Activated naive CD4-positive, alpha-beta T cell treated with anti-CD3 and anti-CD28 coated beads, Interleukin-2, amount 10 ng/mL, durations not matched to agents 7 days and 5 days (primary cell): ENCODE measurements around the gene KLHL21.
"Not testable (repeated sequence)": the region's sequence is repeated elsewhere in the genome, so short reads cannot be mapped to it uniquely, and the experiment has no call there.

ENCODE experiments used
- CTCF ChIA-PET: fragments of 350-600 bp; sonication (Branson Sonifier 250); formaldehyde crosslinking; loops from one replicate; lab custom pipeline; 2021; ENCODE audit warnings: antibody characterized with exemption; lab: Charles Lee
- DNase-seq: peaks from one replicate; pipeline ENCODE4 v3.0.0-alpha.2; 2020
- H3K27ac Mint-ChIP-seq: one replicate; pipeline ENCODE4 v1.8.0; 2021; ENCODE audit warnings: mild to moderate bottlenecking, moderate library complexity, mixed read lengths
- H3K27me3 Mint-ChIP-seq: one replicate; pipeline ENCODE4 v1.8.0; 2021; ENCODE audit warnings: mild to moderate bottlenecking, mixed read lengths
- H3K36me3 Mint-ChIP-seq: one replicate; pipeline ENCODE4 v1.8.0; 2021; ENCODE audit warnings: mixed read lengths
- H3K4me1 Mint-ChIP-seq: one replicate; pipeline ENCODE4 v1.8.0; 2021; ENCODE audit warnings: mixed read lengths
- H3K4me3 Mint-ChIP-seq: one replicate; pipeline ENCODE4 v1.8.0; 2021; ENCODE audit warnings: mild to moderate bottlenecking, moderate library complexity, mixed read lengths
- H3K9me3 Mint-ChIP-seq: one replicate; pipeline ENCODE4 v1.8.0; 2021; ENCODE audit warnings: mixed read lengths

KLHL21 gene

DNA sequence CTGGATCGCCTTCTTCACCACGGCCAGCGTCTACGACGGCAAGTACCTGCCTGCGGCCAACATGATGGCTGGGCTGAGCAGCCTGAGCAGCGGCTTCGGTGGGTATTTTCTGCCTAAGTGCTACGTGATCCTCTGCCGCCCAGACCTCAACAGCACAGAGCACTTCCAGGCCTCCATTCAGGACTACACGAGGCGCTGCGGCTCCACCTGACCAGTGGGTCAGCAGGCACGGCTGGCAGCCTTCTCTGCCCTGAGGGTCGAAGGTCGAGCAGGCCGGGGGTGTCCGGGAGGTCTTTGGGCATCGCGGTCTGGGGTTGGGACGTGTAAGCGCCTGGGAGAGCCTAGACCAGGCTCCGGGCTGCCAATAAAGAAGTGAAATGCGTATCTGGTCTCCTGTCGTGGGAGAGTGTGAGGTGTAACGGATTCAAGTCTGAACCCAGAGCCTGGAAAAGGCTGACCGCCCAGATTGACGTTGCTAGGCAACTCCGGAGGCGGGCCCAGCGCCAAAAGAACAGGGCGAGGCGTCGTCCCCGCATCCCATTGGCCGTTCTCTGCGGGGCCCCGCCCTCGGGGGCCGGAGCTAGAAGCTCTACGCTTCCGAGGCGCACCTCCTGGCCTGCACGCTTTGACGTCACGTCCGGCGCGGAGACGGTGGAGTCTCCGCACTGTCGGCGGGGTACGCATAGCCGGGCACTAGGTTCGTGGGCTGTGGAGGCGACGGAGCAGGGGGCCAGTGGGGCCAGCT is 23.1 kb downstream of the KLHL21 start, which contains the start of gene ZBTB48:
TSS of gene ZBTB48 (plus strand) at position 621 of the 745 bp plus-strand sequence. CDS start 616 bp downstream, outside the sequence.
- Mint-ChIP-seq H3K4me1 (peaks cover 36% of the 10 kb centered on the region), H3K4me3 (peak within 1 kb of the TSS; percentile 98), H3K9me3 (no peaks in the 10 kb centered on the region), H3K27me3 (peaks cover 4% of the 10 kb centered on the region), H3K36me3 (peaks cover 14% of the 10 kb centered on the region), H3K27ac (peak within 1 kb of the TSS; percentile 98)
- CTCF ChIA-PET = interaction anchor here (2.1 kb wide), 1 partner anchor 67 kb away, joined by 6 read pairs; no protein-coding TSS in a partner anchor
- peak; percentile 98 for DNase-seq

DNA sequence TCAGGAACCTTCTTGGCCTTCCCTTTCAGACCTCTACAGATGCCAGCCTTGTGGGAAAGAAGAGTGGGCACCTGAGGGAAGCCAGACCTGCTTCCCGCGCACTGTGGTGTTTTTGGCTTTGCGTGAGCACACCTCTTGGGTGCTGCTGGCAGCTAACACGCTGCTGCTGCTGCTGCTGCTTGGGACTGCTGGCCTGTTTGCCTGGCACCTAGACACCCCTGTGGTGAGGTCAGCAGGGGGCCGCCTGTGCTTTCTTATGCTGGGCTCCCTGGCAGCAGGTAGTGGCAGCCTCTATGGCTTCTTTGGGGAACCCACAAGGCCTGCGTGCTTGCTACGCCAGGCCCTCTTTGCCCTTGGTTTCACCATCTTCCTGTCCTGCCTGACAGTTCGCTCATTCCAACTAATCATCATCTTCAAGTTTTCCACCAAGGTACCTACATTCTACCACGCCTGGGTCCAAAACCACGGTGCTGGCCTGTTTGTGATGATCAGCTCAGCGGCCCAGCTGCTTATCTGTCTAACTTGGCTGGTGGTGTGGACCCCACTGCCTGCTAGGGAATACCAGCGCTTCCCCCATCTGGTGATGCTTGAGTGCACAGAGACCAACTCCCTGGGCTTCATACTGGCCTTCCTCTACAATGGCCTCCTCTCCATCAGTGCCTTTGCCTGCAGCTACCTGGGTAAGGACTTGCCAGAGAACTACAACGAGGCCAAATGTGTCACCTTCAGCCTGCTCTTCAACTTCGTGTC is 23.9 kb downstream of the KLHL21 start:
- CTCF ChIA-PET = interaction anchor here (1.4 kb wide), 1 partner anchor 22 kb away, joined by 4 read pairs; no protein-coding TSS in a partner anchor
- H3K9me3 Mint-ChIP-seq = no peaks in the 10 kb centered on the region
- H3K27ac Mint-ChIP-seq = no peak overlapping the region
- DNase-seq = no peak
- peaks cover 34% of the 10 kb centered on the region for H3K4me1 Mint-ChIP-seq
- peaks cover 10% of the 10 kb centered on the region for H3K27me3 Mint-ChIP-seq
- peak overlapping the region; percentile 98 for H3K4me3 Mint-ChIP-seq
- peaks cover 11% of the 10 kb centered on the region for H3K36me3 Mint-ChIP-seq

DNA sequence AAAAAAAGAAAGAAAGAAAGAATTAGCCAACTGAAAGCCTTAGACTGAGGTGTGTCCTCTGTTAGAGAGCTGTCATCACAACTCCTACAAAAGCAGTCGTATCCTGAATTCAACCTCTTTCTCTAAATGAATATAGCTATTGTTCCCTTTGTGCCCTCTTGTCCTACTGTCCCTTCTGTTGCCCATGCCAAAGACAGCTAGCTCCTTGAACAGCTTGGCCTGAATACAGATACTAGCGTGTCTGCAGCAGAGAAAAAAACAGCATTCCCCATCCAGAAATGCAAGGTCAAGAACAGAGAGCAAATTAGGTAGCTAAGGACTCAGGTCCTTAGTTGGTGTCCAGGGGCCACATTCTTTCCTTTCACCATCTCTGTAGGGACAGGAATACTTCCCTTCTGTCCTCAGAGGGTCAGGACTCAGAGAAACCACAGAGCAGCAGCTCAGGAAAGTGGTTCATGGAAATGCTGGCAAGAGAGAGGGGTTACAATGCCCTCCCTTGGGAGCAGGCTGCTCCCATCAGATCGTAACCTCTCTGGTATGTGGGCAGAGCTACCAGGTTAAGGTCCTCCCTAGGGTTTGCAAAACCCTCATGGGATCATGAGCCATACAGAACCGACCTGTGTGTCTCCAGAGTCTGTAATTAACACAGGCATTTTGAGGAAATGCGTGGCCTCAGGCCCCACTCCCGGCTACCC is 24.7 kb downstream of the KLHL21 start:
- Mint-ChIP-seq H3K36me3 (peaks cover 11% of the 10 kb centered on the region), H3K27ac (no peak overlapping the region), H3K4me3 (no peak overlapping the region), H3K4me1 (peaks cover 34% of the 10 kb centered on the region), H3K27me3 (peaks cover 15% of the 10 kb centered on the region), H3K9me3 (no peaks in the 10 kb centered on the region)
- CTCF ChIA-PET = interaction anchor here (0.6 to 1.4 kb wide), 2 partner anchors 21 to 338 kb away, joined by 3 to 4 read pairs; no protein-coding TSS in a partner anchor
- no peak for DNase-seq

DNA sequence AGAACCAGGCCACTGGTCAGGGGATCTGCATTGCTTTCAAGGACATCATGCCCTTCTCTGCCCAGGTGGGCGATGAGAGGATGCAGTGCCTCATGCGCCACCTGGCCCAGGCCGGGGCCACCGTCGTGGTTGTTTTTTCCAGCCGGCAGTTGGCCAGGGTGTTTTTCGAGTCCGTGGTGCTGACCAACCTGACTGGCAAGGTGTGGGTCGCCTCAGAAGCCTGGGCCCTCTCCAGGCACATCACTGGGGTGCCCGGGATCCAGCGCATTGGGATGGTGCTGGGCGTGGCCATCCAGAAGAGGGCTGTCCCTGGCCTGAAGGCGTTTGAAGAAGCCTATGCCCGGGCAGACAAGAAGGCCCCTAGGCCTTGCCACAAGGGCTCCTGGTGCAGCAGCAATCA is 27.9 kb downstream of the KLHL21 start:
- CTCF ChIA-PET = no interaction called here
- no peak for DNase-seq
- Mint-ChIP-seq H3K4me1 (peaks cover 17% of the 10 kb centered on the region), H3K27ac (no peak overlapping the region), H3K27me3 (peaks cover 47% of the 10 kb centered on the region), H3K36me3 (peaks cover under 1% of the 10 kb centered on the region), H3K4me3 (no peak overlapping the region), H3K9me3 (no peaks in the 10 kb centered on the region)

DNA sequence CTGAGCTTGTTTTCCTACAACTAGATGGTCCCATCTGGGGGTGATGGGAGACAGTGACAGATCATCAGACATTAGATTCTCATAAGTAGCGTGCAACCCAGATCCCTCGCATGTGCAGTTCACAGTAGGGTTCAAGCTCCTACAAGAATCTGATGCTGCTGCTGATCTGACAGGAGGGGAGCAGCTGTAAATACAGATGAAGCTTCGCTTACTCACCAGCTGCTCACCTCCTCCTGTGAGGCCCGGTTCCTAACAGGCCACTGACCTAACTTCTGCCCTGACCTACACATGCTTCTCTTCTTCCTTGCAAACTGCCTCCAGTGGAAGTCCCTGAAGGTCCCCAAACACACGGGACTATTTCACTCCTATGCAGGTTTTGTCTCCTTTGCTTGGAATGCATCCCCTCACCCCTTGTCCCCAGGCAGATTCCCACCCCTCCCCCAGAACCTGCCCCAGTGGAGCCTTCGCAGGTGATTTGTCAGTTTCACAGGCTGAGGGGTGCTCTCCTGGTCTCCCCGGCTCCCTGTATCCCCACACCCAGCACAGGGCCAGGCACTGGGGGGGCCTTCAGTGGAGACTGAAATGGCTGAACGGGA is 28.5 kb downstream of the KLHL21 start:
- no peak overlapping the region for H3K27ac Mint-ChIP-seq
- H3K36me3 Mint-ChIP-seq = no peaks in the 10 kb centered on the region
- H3K4me1 Mint-ChIP-seq = peaks cover 13% of the 10 kb centered on the region
- H3K4me3 Mint-ChIP-seq = no peak overlapping the region
- no peaks in the 10 kb centered on the region for H3K9me3 Mint-ChIP-seq
- H3K27me3 Mint-ChIP-seq = peaks cover 54% of the 10 kb centered on the region
- DNase-seq = no peak
- CTCF ChIA-PET = no interaction called here

DNA sequence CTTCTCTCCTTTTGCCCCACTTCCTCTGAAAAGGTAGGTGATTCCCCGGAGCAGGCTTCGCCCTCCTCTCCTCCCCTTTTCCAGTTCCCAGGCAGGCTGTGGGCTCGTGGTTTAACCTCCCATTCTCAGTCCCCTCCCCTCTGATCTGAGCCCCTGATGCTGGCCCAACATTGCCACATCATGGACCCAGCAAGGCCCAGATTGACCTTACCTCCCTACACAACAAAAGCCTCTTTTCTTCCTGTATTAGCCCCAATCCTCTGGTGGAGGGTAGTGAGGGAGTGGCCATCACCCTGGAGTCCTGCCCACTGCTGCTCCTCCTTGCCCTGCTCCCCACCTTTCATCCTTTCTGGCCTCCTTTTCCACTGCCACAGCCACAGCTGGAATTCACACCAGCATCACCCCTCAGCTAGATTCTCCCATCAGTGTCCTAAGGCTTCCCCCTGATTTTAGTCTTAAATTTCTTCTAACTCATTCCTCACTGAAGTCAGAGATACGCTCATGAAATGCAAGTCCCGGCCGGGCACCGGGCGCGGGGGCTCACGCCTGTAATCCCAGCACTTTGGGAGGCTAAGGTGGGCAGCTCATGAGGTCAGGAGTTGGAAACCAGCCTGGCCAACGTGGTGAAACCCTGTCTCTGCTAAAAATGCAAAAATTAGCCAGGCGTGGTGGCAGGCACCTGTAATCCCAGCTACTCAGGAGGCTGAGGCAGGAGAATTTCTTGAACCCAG is 29.9 kb downstream of the KLHL21 start:
- Mint-ChIP-seq H3K4me3 (no peak overlapping the region), H3K36me3 (no peaks in the 10 kb centered on the region), H3K27ac (no peak overlapping the region), H3K9me3 (no peaks in the 10 kb centered on the region), H3K4me1 (peaks cover 12% of the 10 kb centered on the region), H3K27me3 (peaks cover 61% of the 10 kb centered on the region)
- CTCF ChIA-PET = no interaction called here
- no peak for DNase-seq

DNA sequence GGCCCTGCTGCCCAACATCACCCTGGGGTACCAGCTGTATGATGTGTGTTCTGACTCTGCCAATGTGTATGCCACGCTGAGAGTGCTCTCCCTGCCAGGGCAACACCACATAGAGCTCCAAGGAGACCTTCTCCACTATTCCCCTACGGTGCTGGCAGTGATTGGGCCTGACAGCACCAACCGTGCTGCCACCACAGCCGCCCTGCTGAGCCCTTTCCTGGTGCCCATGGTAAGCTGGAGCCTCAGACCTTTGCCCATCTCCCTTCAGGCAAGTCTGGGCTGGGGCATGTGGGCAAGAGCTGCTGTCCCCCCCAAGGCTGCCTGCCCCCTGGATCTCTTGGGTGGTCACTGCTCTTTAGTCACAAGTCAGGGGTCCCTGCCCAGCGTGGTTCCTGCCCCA is 31.7 kb downstream of the KLHL21 start:
- no peaks in the 10 kb centered on the region for H3K36me3 Mint-ChIP-seq
- no peak overlapping the region for H3K4me3 Mint-ChIP-seq
- peaks cover 12% of the 10 kb centered on the region for H3K4me1 Mint-ChIP-seq
- DNase-seq = no peak
- no peaks in the 10 kb centered on the region for H3K9me3 Mint-ChIP-seq
- CTCF ChIA-PET = interaction anchor here (0.5 to 1.9 kb wide), 3 partner anchors 17 to 32 kb away, joined by 3 to 8 read pairs (median 4); partner anchors contain the start of genes NOL9 and TAS1R1
- no peak overlapping the region for H3K27ac Mint-ChIP-seq
- peaks cover 57% of the 10 kb centered on the region for H3K27me3 Mint-ChIP-seq

DNA sequence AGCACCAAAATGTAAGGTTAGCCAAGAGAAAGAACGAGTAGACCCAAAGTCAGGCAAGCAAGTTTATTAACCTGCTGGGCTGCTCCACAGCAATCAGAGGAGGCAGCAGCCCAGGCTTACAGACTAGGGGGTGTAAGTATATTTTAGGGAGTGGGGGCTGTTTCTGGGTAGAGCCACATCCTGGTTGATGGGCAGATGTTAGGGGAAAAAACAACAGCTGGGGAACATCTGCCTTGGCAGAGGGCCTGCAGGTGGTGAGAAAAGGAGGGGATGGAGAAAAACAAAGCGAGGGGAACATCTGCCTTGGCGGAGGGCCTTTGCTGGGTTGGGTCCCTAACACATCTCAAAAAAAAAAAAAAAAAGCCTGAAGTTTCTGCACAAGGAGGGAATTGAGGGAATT is 32.6 kb downstream of the KLHL21 start:
- no peak for DNase-seq
- CTCF ChIA-PET = interaction anchor here (1.9 kb wide), 1 partner anchor 16 kb away, joined by 8 read pairs; the partner anchor contains the start of genes NOL9 and TAS1R1
- no peak overlapping the region for H3K27ac Mint-ChIP-seq

DNA sequence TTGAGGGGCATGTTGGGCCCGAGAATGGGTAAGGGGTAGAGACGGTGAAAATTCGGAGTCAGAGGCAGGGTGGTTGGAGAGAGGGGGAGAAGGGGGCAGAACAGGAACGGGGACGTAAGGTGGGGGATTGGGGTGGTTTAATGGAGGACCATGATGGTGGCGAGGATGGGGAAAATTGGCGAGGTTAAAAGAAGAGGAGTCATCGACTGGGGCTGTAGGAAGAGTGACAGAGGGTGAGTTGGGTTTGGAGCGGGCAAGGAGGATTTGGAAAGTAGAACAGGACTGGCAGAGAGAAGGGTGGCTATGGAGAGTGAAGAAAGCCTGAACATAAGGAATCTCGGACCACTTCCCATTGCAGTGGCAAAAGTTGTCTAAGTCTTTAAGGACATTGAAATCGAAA is 33.6 kb downstream of the KLHL21 start:
- CTCF ChIA-PET = interaction anchor here (1.1 kb wide), 1 partner anchor 14 kb away, joined by 3 read pairs; the partner anchor contains the start of genes NOL9 and TAS1R1
- H3K4me1 Mint-ChIP-seq = peaks cover 12% of the 10 kb centered on the region

More for the DNA sequence above, 32.6 kb downstream of the KLHL21 start:
- Mint-ChIP-seq H3K36me3 (no peaks in the 10 kb centered on the region), H3K9me3 (no peaks in the 10 kb centered on the region), H3K27me3 (peaks cover 57% of the 10 kb centered on the region), H3K4me3 (no peak overlapping the region), H3K4me1 (peaks cover 12% of the 10 kb centered on the region)

DNA sequence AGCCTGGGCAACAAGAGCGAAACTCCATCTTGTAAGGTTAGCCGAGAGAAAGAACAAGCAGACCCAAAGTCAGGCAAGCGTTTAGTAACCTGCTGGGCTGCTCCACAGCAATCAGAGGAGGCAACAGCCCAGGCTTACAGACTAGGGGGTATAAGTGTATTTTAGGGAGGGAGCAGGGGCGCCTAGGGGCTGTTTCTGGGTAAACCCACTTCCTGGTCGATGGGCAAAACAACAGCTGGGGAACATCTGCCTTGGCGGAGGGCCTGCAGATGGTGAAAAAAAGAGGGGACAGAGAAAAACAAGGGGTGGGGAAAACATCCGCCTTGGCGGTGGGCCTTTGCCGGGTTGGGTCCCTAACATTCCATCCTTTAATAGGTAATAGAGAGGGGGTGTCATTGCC is 42.4 kb downstream of the KLHL21 start:
- H3K27me3 Mint-ChIP-seq = peaks cover 13% of the 10 kb centered on the region
- no peaks in the 10 kb centered on the region for H3K9me3 Mint-ChIP-seq
- CTCF ChIA-PET = interaction anchor here (0.6 kb wide), 1 partner anchor 67 kb away, joined by 3 read pairs; no protein-coding TSS in a partner anchor
- DNase-seq = no peak
- peaks cover 16% of the 10 kb centered on the region for H3K4me1 Mint-ChIP-seq
- no peaks in the 10 kb centered on the region for H3K36me3 Mint-ChIP-seq
- H3K27ac Mint-ChIP-seq = no peak overlapping the region
- no peak overlapping the region for H3K4me3 Mint-ChIP-seq

More for the DNA sequence above, 33.6 kb downstream of the KLHL21 start:
- Mint-ChIP-seq H3K4me3 (no peak overlapping the region), H3K27me3 (peaks cover 52% of the 10 kb centered on the region), H3K9me3 (no peaks in the 10 kb centered on the region), H3K36me3 (no peaks in the 10 kb centered on the region), H3K27ac (no peak overlapping the region)
- DNase-seq = no peak

DNA sequence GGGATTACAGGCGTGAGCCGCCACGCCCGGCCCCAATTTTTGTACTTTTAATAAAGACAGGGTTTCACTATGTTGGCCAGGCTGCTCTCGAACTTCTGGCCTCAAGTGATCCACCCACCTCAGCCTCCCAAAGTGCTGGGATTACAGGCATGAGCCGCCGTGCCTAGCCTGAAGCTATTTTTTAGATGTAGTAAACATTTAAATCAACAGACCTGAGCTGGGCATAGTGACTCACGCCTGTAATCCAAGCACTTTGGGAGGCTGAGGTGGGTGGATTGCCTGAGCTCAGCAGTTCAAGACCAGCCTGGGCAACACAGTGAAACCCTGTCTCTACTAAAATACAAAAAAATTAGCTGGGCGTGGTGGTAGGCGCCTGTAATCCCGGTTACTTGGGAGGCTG is 43.5 kb downstream of the KLHL21 start:
- CTCF ChIA-PET = interaction anchor here (0.7 kb wide), 1 partner anchor 1086 kb away, joined by 3 read pairs; no protein-coding TSS in a partner anchor
- not testable (repeated sequence) for H3K4me3 Mint-ChIP-seq, H3K27ac Mint-ChIP-seq, H3K9me3 Mint-ChIP-seq, DNase-seq, H3K36me3 Mint-ChIP-seq
- Mint-ChIP-seq H3K4me1 (peaks cover 21% of the 10 kb centered on the region), H3K27me3 (peaks cover 13% of the 10 kb centered on the region)

DNA sequence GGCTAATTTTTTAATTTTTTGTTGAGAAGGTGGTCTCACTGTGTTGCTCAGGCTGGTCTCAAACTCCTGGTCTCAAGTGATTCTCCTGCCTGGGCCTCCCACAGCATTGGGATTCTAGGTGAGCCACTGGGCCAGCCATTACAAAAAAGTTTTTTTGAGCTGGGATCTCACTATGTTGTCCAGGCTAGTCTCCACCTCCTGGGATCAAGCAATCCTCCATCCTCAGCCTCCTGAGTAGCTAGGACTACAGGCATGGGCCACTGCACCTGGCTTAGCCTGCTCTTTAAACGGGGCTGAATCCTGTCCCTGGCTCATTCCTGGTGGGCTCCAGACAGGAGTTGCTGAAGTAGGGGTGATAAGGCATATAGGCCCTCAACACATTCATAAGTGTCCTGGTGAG is 45.1 kb downstream of the KLHL21 start:
- no peak overlapping the region for H3K27ac Mint-ChIP-seq
- H3K4me1 Mint-ChIP-seq = peaks cover 28% of the 10 kb centered on the region
- peaks cover 4% of the 10 kb centered on the region for H3K36me3 Mint-ChIP-seq
- CTCF ChIA-PET = interaction anchor here (1.6 kb wide), 1 partner anchor 21 kb away, joined by 4 read pairs; no protein-coding TSS in a partner anchor
- H3K4me3 Mint-ChIP-seq = no peak overlapping the region
- H3K27me3 Mint-ChIP-seq = peaks cover 13% of the 10 kb centered on the region
- DNase-seq = no peak
- H3K9me3 Mint-ChIP-seq = no peaks in the 10 kb centered on the region
